SK-N-SH (cell line): Measurements from ENCODE around the gene C19orf53. TPM values are rescaled to one million over a fixed set of nuclear protein-coding genes. Genes with fewer than 3 reads are reported as not detected.

Experiments used
- CTCF ChIA-PET: fragments of 300-600, 350-600 bp; formaldehyde crosslinking; extraction: SDS; loops from one replicate; lab custom pipeline; 2021; lab: Yijun Ruan, JAX
- POLR2A ChIA-PET: fragments of 350-600 bp; sonication (Branson Sonifier 250); formaldehyde crosslinking; extraction: SDS; loops from one replicate; lab custom pipeline; 2020; ENCODE audit warnings: antibody characterized with exemption, inconsistent platforms; lab: Yijun Ruan, JAX
- DNase-seq: peaks from one replicate; pipeline ENCODE4 v3.0.0; 2012
- H2AFZ ChIP-seq: fragments of 200-600 bp; sonication (generic); 2 replicates; pipeline ENCODE4 v1.8.1; 2016; ENCODE audit warnings: antibody characterized with exemption, mild to moderate bottlenecking, low read depth
- H3F3A ChIP-seq: fragments of 200-600 bp; sonication (generic); replicated peaks from 2 replicates; pipeline ENCODE3; 2016; ENCODE audit warnings: antibody characterized with exemption, mild to moderate bottlenecking; ENCODE audit not compliant: insufficient read depth
- H3K27ac ChIP-seq, 2 experiments: fragments of 200-500 bp in 1 of 2; fragments of 200-600 bp in 1 of 2; sonication (Bioruptor generic) in 1 of 2; sonication (generic), shearing (Covaris generic) in 1 of 2; 2 replicates each; pipeline versions ENCODE4 v1.5.1 to v1.6.1; 2014 to 2016; ENCODE audit warnings: low read depth in 2 of 2, inconsistent platforms in 1 of 2, low read length in 1 of 2, mild to moderate bottlenecking in 1 of 2, mixed read lengths in 1 of 2
- H3K27me3 ChIP-seq: fragments of 200-600 bp; sonication (generic), shearing (Covaris generic); 2 replicates; pipeline ENCODE4 v1.6.1; 2016; ENCODE audit warnings: mixed run types; ENCODE audit not compliant: insufficient read depth
- H3K36me3 ChIP-seq, 2 experiments: fragments of 200-500 bp in 1 of 2; fragments of 200-600 bp in 1 of 2; sonication (Bioruptor generic) in 1 of 2; sonication (generic) in 1 of 2; replicated peaks in 1 of 2; 2 replicates each; pipeline versions ENCODE3 to v1.5.1; 2014 to 2016; ENCODE audit warnings: low read length in 1 of 2, mild to moderate bottlenecking in 1 of 2; ENCODE audit not compliant: insufficient read depth in 2 of 2, control insufficient read depth in 1 of 2
- H3K4me1 ChIP-seq, 2 experiments: fragments of 200-500 bp in 1 of 2; fragments of 200-600 bp in 1 of 2; sonication (Bioruptor generic) in 1 of 2; sonication (generic), shearing (Covaris generic) in 1 of 2; 2 replicates each; pipeline versions ENCODE4 v1.5.1 to v1.6.1; 2014 to 2016; ENCODE audit warnings: low read depth in 1 of 2, low read length in 1 of 2, mixed run types in 1 of 2; ENCODE audit not compliant: insufficient read depth in 2 of 2, control insufficient read depth in 1 of 2
- H3K4me2 ChIP-seq: fragments of 200-600 bp; sonication (generic), shearing (Covaris generic); 2 replicates; pipeline ENCODE4 v1.6.1; 2017; ENCODE audit warnings: mixed run types
- H3K4me3 ChIP-seq, 2 experiments: fragments of 200-500 bp in 1 of 2; fragments of 200-600 bp in 1 of 2; sonication (Bioruptor generic) in 1 of 2; sonication (generic), shearing (Covaris generic) in 1 of 2; 2 replicates each; pipeline versions ENCODE4 v1.5.1 to v1.8.1; 2014 to 2016; ENCODE audit warnings: low read depth in 2 of 2, inconsistent platforms in 1 of 2, low read length in 1 of 2, mild to moderate bottlenecking in 1 of 2, mixed read lengths in 1 of 2, moderate library complexity in 1 of 2
- H3K79me2 ChIP-seq: fragments of 200-600 bp; sonication (generic); 2 replicates; pipeline ENCODE4 v1.8.1; 2017; ENCODE audit warnings: mild to moderate bottlenecking; ENCODE audit not compliant: insufficient read depth
- H3K9ac ChIP-seq: fragments of 200-600 bp; sonication (generic); 2 replicates; pipeline ENCODE4 v1.6.1; 2017; ENCODE audit warnings: mixed run types
- H3K9me2 ChIP-seq: fragments of 200-600 bp; sonication (generic); 2 replicates; pipeline ENCODE4 v1.6.1; 2017; ENCODE audit warnings: mixed run types
- H3K9me3 ChIP-seq: fragments of 200-600 bp; sonication (generic); 2 replicates; pipeline ENCODE4 v1.6.1; 2017; ENCODE audit warnings: mixed run types, mild to moderate bottlenecking, moderate library complexity
- H4K20me1 ChIP-seq: fragments of 200-600 bp; sonication (generic); 2 replicates; pipeline ENCODE4 v1.6.1; 2017; ENCODE audit warnings: mild to moderate bottlenecking, mixed run types; ENCODE audit not compliant: insufficient read depth
- EP300 ChIP-seq, 2 experiments: IDR thresholded peaks; 2 replicates each; pipeline versions ENCODE4 v1.4.0 to v1.6.1; 2012; ENCODE audit warnings: borderline replicate concordance in 1 of 2, low read depth in 1 of 2, low read length in 1 of 2
- FOXM1 ChIP-seq: IDR thresholded peaks from 2 replicates; pipeline ENCODE4 v1.4.0; 2012; ENCODE audit warnings: low read depth, mild to moderate bottlenecking
- PBX3 ChIP-seq: IDR thresholded peaks from 2 replicates; pipeline ENCODE4; 2012
- TAF1 ChIP-seq: IDR thresholded peaks from 2 replicates; pipeline ENCODE4 v1.6.1; 2012; ENCODE audit warnings: low read depth, mild to moderate bottlenecking, low read length, moderate library complexity, borderline replicate concordance
- YY1 ChIP-seq: IDR thresholded peaks from 2 replicates; pipeline ENCODE4 v1.4.0; 2012; ENCODE audit warnings: low read depth, mild to moderate bottlenecking
- WGBS: methylation state at CpG from one replicate; pipeline ENCODE4 v1.1.6; 2017; ENCODE audit warnings: low lambda C conversion rate; 5-methylcytosine and 5-hydroxymethylcytosine counted together
- polyA plus RNA-seq, 3 experiments: library from polyadenylated mRNA; depleted of rRNA; stranded (reverse); fragments of >200 nt; gene quantifications; 2 replicates each; pipeline ENCODE4 v1.2.3, GENCODE V29; 2012
- small RNA-seq, 7 experiments: library from RNA; depleted of rRNA; stranded (forward); fragments of <200 nt; gene quantifications; one replicate each; pipeline ENCODE3, GENCODE V24; 2012
- TF ChIP-seq, protein P1 (sequence below): IDR thresholded peaks from 2 replicates; pipeline ENCODE4 v1.4.0; 2012; ENCODE audit warnings: low read depth

Gene C19orf53
- polyA plus RNA-seq, 1 of the 3 experiments (the other 2 are of a cell fraction): 554 TPM

GRCh38 chr19:13827656-13828055 is 53.4 kb downstream of the C19orf53 start:
- peaks cover 23 to 34% of the 10 kb centered on the region in 2 experiments for H3K36me3 ChIP-seq
- no peaks in the 10 kb centered on the region; the same call in 1 of the 2 replicates for H3K79me2 ChIP-seq
- ChIA-PET CTCF (interaction anchor here (1.0 to 1.9 kb wide), 2 partner anchors 31 to 35 kb away, joined by 3 to 6 read pairs; no protein-coding TSS in a partner anchor), POLR2A (interaction anchor here (1.2 kb wide), 1 partner anchor 11 kb away, joined by 5 read pairs; no protein-coding TSS in a partner anchor)
- H3K4me1 ChIP-seq: peaks cover 0 to 7% of the 10 kb centered on the region in 2 experiments; a peak in 1 of 4 replicates
- no peak overlapping the region for H3K4me3 ChIP-seq
- no peak overlapping the region for H3K4me2 ChIP-seq
- no peak overlapping the region for H3K27ac ChIP-seq
- H2AFZ ChIP-seq: no peak overlapping the region
- H3K27me3 ChIP-seq: no peaks in the 10 kb centered on the region
- H3F3A ChIP-seq: peaks cover 67% of the 10 kb centered on the region
- TF ChIP-seq PBX3: no peak
- TF ChIP-seq, protein P1, sequence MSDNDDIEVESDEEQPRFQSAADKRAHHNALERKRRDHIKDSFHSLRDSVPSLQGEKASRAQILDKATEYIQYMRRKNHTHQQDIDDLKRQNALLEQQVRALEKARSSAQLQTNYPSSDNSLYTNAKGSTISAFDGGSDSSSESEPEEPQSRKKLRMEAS: no peak
- no peak for TF ChIP-seq TAF1
- no peak for TF ChIP-seq EP300 (IDR thresholded peaks at IDR 0.05; ENCODE audit: borderline replicate concordance in 1 of 2, low read depth in 1 of 2, low read length in 1 of 2)
- no peak for TF ChIP-seq YY1
- TF ChIP-seq FOXM1: no peak
- DNase-seq: no peak
- H3K9ac ChIP-seq: no peak overlapping the region
- H4K20me1 ChIP-seq: peaks cover 65% of the 10 kb centered on the region
- WGBS: 91% methylated on average over 4 of the region's 4 CpGs
- H3K9me2 ChIP-seq: no peaks in the 10 kb centered on the region
- no peaks in the 10 kb centered on the region for H3K9me3 ChIP-seq

Small RNAs within 50 kb of the gene (small RNA-seq; reads per million reads assigned to genes)
- gene RN7SL619P: 0 reads per million in 7 experiments

Other genes starting within 250 kb of the C19orf53 start
- gene MRI1, start 9.9 kb upstream of the C19orf53 start, polyA plus RNA-seq (2012; rRNA removed): 49.6 and 56.8 TPM in 2 replicates
- gene ZSWIM4, start 21.0 kb downstream of the C19orf53 start, polyA plus RNA-seq (2012; rRNA removed): 3.5 and 4.7 TPM in 2 replicates
- 0.53 and 0.57 TPM in 2 replicates for gene NANOS3, start 102.7 kb downstream of the C19orf53 start, polyA plus RNA-seq (2012; rRNA removed)
- gene BRME1, start 131.7 kb downstream of the C19orf53 start, polyA plus RNA-seq (2012; rRNA removed): 1.5 and 1.8 TPM in 2 replicates
- 18.7 and 24.2 TPM in 2 replicates for gene CC2D1A, start 131.7 kb downstream of the C19orf53 start, polyA plus RNA-seq (2012; rRNA removed)
- gene PODNL1, start 164.0 kb downstream of the C19orf53 start, polyA plus RNA-seq (2012; rRNA removed): 4.2 and 7.5 TPM in 2 replicates
- gene DCAF15, start 178.1 kb downstream of the C19orf53 start, polyA plus RNA-seq (2012; rRNA removed): 36.7 and 55.6 TPM in 2 replicates
- gene RFX1, start 231.9 kb downstream of the C19orf53 start, polyA plus RNA-seq (2012; rRNA removed): 0.54 and 1.5 TPM in 2 replicates